Ammon's horn (tissue), 1 donor: Measurements from ENCODE around the gene DUS1L.

Source experiments
- DNase-seq: peaks from one replicate; pipeline ENCODE4 v3.0.0-alpha.2; 2016; ENCODE audit warnings: low spot score

DUS1L gene

DNA sequence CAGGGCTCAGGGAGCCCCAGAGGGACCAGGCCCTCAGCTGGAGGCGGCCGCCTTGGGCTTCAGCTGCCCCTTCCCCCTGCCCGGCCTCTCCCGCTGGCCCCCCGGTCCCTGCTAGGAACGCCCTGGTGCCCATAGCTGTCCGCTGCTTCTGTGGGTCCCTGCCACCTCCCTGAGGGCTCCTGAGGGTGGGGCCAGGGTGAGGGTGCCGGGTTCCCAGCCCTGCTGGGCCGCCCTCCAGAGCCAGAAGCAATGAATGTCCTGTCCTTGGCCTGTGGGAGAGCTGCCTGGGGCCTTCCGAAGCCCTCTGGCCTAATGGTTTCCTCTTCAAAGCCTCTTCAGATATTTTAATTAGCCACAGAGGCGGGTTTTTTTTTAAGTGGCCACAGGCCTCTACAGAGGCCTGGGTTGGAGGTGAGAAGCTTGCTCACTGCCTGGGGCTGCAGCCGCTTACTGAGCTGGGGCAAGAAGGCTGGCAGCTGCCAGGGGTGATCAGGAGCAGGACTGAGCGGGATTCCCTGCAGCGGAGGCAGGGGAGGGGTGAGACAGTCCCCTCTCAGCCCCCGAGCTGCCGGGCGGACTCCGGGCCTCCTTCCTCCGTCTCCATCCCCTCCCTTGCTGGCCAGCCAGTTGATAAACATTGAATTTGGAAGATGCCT, 52.8 kb downstream of the DUS1L start:
- no peak for DNase-seq

DNA sequence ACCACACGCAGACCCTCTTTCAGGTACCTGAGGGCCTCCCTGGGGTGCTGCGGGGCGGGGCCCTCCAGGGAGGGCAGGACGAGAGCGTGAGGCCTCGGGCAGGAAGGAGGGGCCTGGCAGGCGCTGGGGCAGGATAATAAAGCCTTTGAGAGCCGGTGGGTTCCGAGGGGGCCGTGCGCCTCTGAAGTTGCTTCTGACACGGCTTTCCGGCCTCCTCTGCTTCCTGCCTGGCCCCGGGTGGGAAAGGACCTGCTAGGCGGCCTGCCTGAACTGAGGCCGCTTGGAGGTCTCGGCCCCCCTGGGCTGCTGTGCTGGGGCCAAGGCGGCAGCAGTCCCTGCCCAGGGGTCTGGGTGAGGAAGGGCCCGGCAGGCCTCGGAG, 53.4 kb downstream of the DUS1L start:
- no peak for DNase-seq

- DNase-seq, result no peak
Observed at GRCh38 chr17:82011617-82012187, 53.9 kb downstream of the DUS1L start.

DNA sequence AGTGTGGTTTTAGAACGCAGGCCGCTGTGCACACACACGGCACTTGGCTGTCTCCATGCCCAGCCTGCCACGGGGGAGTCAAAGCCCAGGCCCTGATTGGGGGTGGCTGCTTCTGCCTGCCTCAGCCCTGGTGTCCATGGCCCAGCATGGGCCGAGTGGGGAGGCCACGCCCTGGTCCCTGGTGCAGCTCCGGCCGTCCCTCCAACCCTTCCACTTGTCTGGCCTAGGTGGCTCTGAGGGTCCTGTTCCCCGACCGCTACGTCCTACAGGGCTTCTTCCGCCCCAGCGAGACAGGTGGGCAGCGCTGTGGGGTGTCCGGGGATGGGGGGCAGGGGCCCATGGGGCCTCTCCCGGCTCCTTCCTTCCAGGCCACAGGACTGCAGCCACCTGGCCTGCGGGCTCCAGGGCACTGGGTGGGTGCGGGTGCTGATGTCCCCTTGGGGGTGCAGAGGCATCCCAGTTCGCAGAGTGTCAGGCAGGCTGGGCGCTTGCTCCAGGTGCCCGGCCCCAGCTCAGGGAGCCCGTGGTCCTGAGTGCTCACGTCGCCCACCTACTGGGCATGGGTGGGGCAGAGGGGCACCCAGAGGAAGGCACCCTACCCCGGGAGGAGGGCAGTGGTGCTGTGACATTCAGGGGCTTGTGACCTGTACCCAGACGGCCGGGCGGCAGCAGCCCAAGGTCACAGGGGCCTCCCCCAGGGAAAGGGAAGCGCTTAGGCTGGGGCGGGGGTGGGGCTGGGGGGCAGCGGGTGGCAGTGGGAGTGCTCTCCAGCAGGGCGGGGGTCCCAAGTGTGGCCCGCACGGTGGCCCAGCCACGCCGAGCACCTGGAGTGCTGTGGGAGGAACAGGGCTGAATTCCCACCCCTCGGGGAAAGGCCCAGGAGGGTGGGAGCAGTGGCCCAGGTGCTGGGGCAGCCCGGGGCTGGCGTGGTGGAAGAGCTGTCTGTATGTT, 54.8 kb downstream of the DUS1L start:
- no peak for DNase-seq

- DNase-seq, result no peak
Observed at GRCh38 chr17:82009413-82009812, 56.2 kb downstream of the DUS1L start.

DNA sequence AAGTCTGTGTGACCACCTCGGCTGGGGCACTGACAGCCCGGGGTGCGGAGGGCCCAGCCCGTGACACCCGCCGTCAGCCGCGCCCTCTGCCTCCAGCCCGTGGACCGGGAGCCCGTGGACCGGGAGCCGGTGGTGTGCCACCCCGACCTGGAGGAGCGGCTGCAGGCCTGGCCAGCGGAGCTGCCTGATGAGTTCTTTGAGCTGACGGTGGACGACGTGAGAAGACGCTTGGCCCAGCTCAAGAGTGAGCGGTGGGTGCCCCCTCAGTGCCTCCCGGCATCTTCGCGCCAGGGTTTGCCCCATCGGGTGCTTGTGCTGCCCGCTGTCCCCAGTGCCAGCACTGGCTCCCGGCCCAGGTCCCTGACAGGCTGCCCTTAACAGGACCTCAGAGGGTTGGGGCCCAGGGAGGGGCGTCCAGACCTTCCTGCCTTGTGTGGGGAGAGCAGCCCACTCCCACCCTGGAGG, 56.6 kb downstream of the DUS1L start:
- DNase-seq, result no peak

GRCh38 chr17:82008258-82008940, 57.2 kb downstream of the DUS1L start:
- no peak for DNase-seq
